Measurements from ENCODE around the gene ERAS. TPM values are rescaled to one million over a fixed set of nuclear protein-coding genes. Genes with fewer than 3 reads are reported as not detected.

Gene ERAS
- total and polyA plus RNA-seq, 2 experiments from 2014 or later: 0.17 TPM; not detected in 1

DNA sequence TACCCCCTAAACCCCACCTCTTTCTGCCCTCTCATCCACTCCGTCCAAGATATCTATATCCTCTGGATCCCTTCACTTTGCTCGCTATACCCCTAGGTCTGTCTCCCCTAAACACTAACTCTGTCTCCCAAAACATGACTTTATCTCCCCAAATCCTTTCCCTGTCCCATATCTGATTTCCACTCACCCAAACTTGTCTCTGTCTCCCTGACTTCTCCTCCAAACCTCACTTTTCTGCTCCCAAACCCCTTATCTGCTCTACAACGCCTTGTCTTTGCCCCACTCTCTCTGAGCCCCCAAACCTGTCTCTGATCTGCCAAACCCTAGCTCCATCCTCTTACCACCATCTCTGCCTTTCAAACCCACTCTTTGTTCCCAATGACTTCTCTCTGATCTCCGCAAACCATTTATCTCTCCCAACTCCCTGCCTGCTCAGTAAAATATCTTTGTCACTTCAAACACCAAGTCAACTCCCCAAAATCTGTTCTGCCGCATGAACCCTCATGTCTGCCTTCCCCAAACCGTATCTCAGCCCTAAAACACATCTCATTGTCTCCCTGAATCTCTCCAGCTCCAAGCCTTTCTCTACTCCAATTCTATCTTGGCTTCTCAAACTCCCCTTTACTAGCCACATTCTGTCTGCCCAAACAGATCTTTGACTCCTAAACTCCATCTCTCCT lies 39.3 kb upstream of the ERAS start:
- Histone ChIP-seq H3K9me3 (ENCODE audit: low read depth) (no peaks in the 10 kb centered on the region), H3K4me1 (ENCODE audit: low read depth) (no peaks in the 10 kb centered on the region), H3K4me3 (no peak overlapping the region), H3K27ac (no peak overlapping the region), H3K27me3 (no peaks in the 10 kb centered on the region), H3K36me3 (no peaks in the 10 kb centered on the region)
- no peak for DNase-seq (ENCODE audit: low read depth in 1 of 2, low spot score in 1 of 2)
- TF ChIP-seq, protein P1, sequence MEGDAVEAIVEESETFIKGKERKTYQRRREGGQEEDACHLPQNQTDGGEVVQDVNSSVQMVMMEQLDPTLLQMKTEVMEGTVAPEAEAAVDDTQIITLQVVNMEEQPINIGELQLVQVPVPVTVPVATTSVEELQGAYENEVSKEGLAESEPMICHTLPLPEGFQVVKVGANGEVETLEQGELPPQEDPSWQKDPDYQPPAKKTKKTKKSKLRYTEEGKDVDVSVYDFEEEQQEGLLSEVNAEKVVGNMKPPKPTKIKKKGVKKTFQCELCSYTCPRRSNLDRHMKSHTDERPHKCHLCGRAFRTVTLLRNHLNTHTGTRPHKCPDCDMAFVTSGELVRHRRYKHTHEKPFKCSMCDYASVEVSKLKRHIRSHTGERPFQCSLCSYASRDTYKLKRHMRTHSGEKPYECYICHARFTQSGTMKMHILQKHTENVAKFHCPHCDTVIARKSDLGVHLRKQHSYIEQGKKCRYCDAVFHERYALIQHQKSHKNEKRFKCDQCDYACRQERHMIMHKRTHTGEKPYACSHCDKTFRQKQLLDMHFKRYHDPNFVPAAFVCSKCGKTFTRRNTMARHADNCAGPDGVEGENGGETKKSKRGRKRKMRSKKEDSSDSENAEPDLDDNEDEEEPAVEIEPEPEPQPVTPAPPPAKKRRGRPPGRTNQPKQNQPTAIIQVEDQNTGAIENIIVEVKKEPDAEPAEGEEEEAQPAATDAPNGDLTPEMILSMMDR (IDR thresholded peaks at IDR 0.05; ENCODE audit: low read depth, low read length): no peak

- Histone ChIP-seq H3K9me3 (ENCODE audit: low read depth) (no peaks in the 10 kb centered on the region), H3K36me3 (no peaks in the 10 kb centered on the region), H3K27me3 (no peaks in the 10 kb centered on the region), H3K27ac (no peak overlapping the region), H3K4me3 (no peak overlapping the region), H3K4me1 (ENCODE audit: low read depth) (no peaks in the 10 kb centered on the region)
- TF ChIP-seq, protein P1 (IDR thresholded peaks at IDR 0.05; ENCODE audit: low read depth, low read length): no peak
- no peak for DNase-seq (ENCODE audit: low read depth in 1 of 2, low spot score in 1 of 2)
Measured at GRCh38 chrX:48787505-48788443, 38.5 kb upstream of the ERAS start.

- Histone ChIP-seq H3K9me3 (ENCODE audit: low read depth) (no peaks in the 10 kb centered on the region), H3K36me3 (no peaks in the 10 kb centered on the region), H3K4me1 (ENCODE audit: low read depth) (no peaks in the 10 kb centered on the region), H3K27me3 (no peaks in the 10 kb centered on the region), H3K27ac (no peak overlapping the region), H3K4me3 (no peak overlapping the region)
- no peak for DNase-seq (ENCODE audit: low read depth in 1 of 2, low spot score in 1 of 2)
- TF ChIP-seq, protein P1 (IDR thresholded peaks at IDR 0.05; ENCODE audit: low read depth, low read length): no peak
Measured at GRCh38 chrX:48789366-48790220, 36.7 kb upstream of the ERAS start.

DNA sequence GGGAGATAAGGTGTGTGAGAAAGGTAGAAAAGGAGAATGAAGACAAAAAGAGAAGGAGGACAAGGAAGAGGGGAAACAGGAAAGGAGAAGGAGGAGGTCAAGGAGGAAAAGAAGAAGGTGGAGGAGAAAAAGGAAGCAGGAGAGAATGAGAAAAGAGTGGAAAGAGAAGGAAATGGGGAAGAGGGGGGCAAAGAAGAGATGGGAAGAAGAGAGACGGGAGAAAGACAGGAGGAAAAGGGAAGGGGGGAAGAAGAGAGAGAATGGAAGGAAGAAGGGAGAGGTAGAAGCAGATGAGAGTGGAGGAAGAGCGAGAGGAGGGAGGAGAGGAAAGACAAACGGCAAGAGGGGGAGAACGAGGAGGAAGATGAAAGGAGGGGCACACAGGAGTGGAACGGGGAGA lies 35.8 kb upstream of the ERAS start:
- Histone ChIP-seq H3K4me1 (ENCODE audit: low read depth) (no peaks in the 10 kb centered on the region), H3K27me3 (no peaks in the 10 kb centered on the region), H3K36me3 (no peaks in the 10 kb centered on the region), H3K9me3 (ENCODE audit: low read depth) (no peaks in the 10 kb centered on the region), H3K4me3 (no peak overlapping the region), H3K27ac (no peak overlapping the region)
- no peak for DNase-seq (ENCODE audit: low read depth in 1 of 2, low spot score in 1 of 2)
- TF ChIP-seq, protein P1 (IDR thresholded peaks at IDR 0.05; ENCODE audit: low read depth, low read length): no peak

Measured in cardiac muscle cell (in vitro differentiated cells and primary cell).